ENCODE results near the gene IL17A. TPM values are rescaled to one million over a fixed set of nuclear protein-coding genes. Genes with fewer than 3 reads are reported as not detected.

The IL17A gene
- total RNA-seq (2022; extraction: Qiagen RNA extraction) = not detected in 5 replicates

DNA sequence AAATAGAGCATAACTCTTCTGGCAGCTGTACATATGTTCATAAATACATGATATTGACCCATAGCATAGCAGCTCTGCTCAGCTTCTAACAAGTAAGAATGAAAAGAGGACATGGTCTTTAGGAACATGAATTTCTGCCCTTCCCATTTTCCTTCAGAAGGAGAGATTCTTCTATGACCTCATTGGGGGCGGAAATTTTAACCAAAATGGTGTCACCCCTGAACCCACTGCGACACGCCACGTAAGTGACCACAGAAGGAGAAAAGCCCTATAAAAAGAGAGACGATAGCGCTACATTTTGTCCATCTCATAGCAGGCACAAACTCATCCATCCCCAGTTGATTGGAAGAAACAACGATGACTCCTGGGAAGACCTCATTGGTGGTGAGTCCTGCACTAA is at the start of gene IL17A:
Gene IL17A, plus strand, starts transcription at position 301 of the 400 bp plus-strand sequence. Its CDS starts 57 bp downstream, at position 358.

Other genes with a start within 250 kb of the IL17A start
- not detected in 5 replicates for gene PKHD1, start 98.8 kb upstream of the IL17A start, total RNA-seq (2022; extraction: Qiagen RNA extraction)
- gene IL17F, start 58.1 kb downstream of the IL17A start, total RNA-seq (2022; extraction: Qiagen RNA extraction) = not detected in 5 replicates
- 72.9 to 84.0 TPM (median 83.2 TPM) in 5 replicates for gene MCM3, start 98.4 kb downstream of the IL17A start, total RNA-seq (2022; extraction: Qiagen RNA extraction)
- gene PAQR8, start 175.8 kb downstream of the IL17A start, total RNA-seq (2022; extraction: Qiagen RNA extraction) = 0.76 to 1.1 TPM (median 0.98 TPM) in 5 replicates
- gene EFHC1, start 234.0 kb downstream of the IL17A start, total RNA-seq (2022; extraction: Qiagen RNA extraction) = 11.4 to 13.9 TPM (median 11.6 TPM) in 5 replicates